Non-pigmented ciliary epithelial cell (primary cell): ENCODE measurements around the gene TPX2.
A peak's percentile ranks its signal among the peaks of the same experiment; 100 is the strongest.

ENCODE experiments used
- DNase-seq: peaks from one replicate; pipeline ENCODE4 v3.0.0-alpha.2; 2010; ENCODE audit warnings: low read depth

Gene TPX2

GRCh38 chr20:31833130-31833930 lies 94.2 kb downstream of the TPX2 start:
- no peak for DNase-seq

DNA sequence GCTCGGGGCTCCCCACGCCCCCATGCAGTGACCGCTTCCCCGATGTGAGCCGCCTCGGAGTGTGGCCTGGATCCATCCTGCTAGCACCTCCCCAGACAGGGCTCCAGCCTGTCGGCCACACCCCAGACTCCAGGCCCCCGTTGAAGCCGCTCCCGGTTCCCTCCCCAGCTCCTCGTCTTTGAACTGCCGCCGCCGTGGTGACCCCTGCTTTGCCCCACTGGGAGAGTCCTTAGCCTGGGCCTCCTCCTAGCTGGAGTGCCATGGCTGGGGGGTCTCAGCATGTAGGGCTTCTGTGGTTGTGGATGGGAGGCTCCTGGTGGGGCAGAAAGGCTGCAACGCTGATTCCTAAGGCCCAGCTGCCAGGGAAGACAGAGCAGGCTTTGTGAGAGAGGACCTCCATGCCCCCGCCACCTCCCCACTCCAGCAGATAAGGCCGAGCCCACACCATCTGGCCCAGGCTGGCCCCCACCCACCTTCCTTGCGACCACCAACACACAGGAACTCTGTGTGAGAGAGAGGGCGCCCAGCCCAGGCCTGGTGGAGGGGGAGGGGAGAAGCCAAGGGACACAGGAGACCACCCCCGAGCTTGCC lies 94.9 kb downstream of the TPX2 start:
- DNase-seq, result no peak

DNA sequence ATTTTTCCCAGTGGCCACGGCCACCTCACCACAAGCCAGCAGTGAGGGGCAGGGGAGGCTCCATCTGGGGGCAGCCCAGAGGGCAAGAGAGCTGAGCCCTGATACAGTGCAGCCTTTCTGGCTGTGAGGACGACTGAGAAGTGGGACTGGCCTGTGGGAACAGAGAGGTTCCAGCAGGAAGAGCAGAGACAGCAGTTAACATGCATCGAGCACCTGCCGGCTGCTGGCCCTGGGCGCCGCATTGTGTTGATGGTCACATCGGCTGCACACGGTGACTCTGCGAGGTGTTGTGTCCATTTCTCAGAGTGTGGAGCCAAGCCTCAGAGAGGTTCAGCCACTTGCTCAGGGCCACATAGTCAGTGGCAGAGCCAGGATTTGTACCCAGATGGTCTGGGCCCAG lies 96.5 kb downstream of the TPX2 start:
- no peak for DNase-seq

- DNase-seq, result peak; percentile 61
Measured at GRCh38 chr20:31835977-31836852, 97.1 kb downstream of the TPX2 start.

- DNase-seq, result no peak
Measured at GRCh38 chr20:31836853-31837608, 97.9 kb downstream of the TPX2 start.

- no peak for DNase-seq
Measured at GRCh38 chr20:31837896-31838397, 98.9 kb downstream of the TPX2 start.

GRCh38 chr20:31838646-31839292 lies 99.7 kb downstream of the TPX2 start:
- DNase-seq, result no peak

- DNase-seq, result no peak
Measured at GRCh38 chr20:31839782-31840487, 100.8 kb downstream of the TPX2 start.

- DNase-seq, result no peak
Measured at GRCh38 chr20:31840906-31841816, 102.1 kb downstream of the TPX2 start.

- DNase-seq, result no peak
Measured at GRCh38 chr20:31841928-31842327, 102.8 kb downstream of the TPX2 start.

DNA sequence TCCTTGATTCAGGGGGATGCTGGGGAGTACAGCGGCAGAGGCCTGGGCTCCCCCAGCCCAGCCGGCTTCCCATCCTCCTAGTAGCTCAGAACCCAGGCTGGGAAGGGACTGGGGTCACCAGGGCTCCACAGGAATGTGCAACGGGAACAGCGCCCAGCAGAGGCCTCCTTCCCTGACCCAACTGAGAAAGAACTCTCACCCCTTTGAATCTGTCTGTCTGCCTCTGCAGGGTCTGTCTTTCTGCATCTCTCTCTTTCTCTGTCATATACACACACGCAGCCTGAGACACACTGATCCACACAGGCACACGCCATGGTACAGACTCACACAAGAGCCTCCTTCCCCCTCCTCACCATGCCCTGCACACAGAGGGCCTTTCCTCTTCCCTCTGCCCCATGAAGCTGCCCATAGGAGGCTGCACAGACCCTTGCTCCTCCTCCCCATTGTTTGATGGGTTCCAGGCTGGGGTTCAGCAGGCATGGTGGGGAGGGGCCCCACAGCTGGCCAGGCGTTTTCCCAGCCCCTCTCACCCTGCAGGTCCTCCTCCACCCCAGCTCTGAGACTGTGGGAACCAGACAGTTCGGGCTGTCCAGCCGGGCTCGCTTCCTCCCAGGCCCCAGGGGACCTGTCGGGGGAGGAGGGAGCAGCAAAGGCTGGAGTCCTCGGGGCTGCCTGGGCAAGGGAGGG lies 103.5 kb downstream of the TPX2 start:
- DNase-seq, result no peak

- DNase-seq, result no peak
Measured at GRCh38 chr20:31843288-31843687, 104.2 kb downstream of the TPX2 start.

- DNase-seq, result no peak
Measured at GRCh38 chr20:31843881-31844280, 104.8 kb downstream of the TPX2 start.

- no peak for DNase-seq
Measured at GRCh38 chr20:31844737-31845299, 105.7 kb downstream of the TPX2 start.

DNA sequence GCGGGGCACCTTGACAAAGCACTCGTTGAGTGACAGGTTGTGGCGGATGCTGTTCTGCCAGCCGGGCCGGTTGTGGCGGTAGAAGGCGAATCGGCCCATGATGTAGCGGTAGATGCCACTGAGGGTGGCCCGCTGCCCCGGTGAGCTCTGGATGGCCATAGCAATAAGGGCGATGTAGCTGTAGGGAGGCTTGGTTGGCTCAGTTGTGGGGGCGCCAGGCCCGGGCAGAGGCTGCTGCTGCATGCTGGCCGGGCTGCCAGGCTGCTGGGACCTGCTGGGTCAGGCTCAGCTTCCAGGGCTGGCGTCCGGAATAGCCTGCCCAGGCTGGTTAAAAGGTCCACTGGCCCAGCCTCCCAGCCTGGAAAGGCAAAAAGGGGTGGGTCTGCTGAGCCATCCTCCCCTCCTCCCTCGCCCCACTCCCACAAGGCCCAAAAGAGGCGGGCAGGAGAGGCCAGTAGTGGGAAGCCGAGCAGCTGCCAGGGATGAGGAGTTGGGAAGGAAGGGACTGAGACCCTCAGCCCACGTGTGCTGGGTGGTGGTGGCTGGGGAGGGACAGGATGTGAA lies 106.3 kb downstream of the TPX2 start, which contains the start of gene FOXS1:
FOXS1 (minus strand) TSS at position 305 of the 564 bp plus-strand sequence; CDS start at position 243, 62 bp downstream.
- no peak for DNase-seq

- DNase-seq, result no peak
Measured at GRCh38 chr20:31846793-31847138, 107.7 kb downstream of the TPX2 start.

GRCh38 chr20:31848088-31848999 lies 109.3 kb downstream of the TPX2 start:
- DNase-seq, result no peak
